ENCODE results near the gene GID8. TPM values are rescaled to one million over a fixed set of nuclear protein-coding genes. Genes with fewer than 3 reads are reported as not detected.

The GID8 gene
- total and polyA plus RNA-seq, 2 of the 13 experiments (the other 11 are each of a cell fraction or from before 2014, with no cell fraction given), result 39.6 to 59.8 TPM

GRCh38 chr20:62888910-62889309 lies 49.0 kb upstream of the GID8 start:
- no peak overlapping the region for H3K4me2 ChIP-seq (ENCODE audit: low read depth, low read length)
- no peak overlapping the region for H2AFZ ChIP-seq (ENCODE audit: low read length)
- H3K4me3 ChIP-seq (replicated peaks in 1 of 3; ENCODE audit: insufficient read depth in 1 of 3, low read depth in 2 of 3, low read length in 3 of 3), result no peak overlapping the region
- no peaks in the 10 kb centered on the region for H3K27me3 ChIP-seq (ENCODE audit: control insufficient read depth in 1 of 2, insufficient read depth in 2 of 2, low read length in 2 of 2)
- no peak overlapping the region for H3K27ac ChIP-seq (ENCODE audit: extremely low read length, insufficient read depth, low read length)
- no peak for DNase-seq (ENCODE audit: low spot score)
- ChIA-PET POLR2A (interaction anchor here (2.4 to 2.7 kb wide), 2 partner anchors 13 to 65 kb away, joined by 8 read pairs; no protein-coding TSS in a partner anchor), CTCF (ENCODE audit: low intra/inter-chr PET ratio, low total read pairs) (no interaction called here)
- FAIRE-seq, result no peak
- peaks cover 15% of the 10 kb centered on the region for H3K4me1 ChIP-seq (ENCODE audit: insufficient read depth, low read length)
- no peak for TF ChIP-seq CENPT (CRISPR knock-in tag; IDR thresholded peaks at IDR 0.05; ENCODE audit: low read depth)
- peak; percentile 80 for TF ChIP-seq AGO2 (optimal IDR thresholded peaks at IDR 0.05; ENCODE audit: low read depth, low read length)
- peak; percentile 63; the same call in 1 of the 2 replicates for TF ChIP-seq ZBTB33 (CRISPR knock-in tag; IDR thresholded peaks at IDR 0.05)
- TF ChIP-seq POLR2A (IDR thresholded peaks at IDR 0.05; ENCODE audit: insufficient read depth in 1 of 2, low read depth in 2 of 2, low read length in 2 of 2), result 0 out of 4 replicates have a peak, but pooled peaks of 1 of the 2 experiments have one; percentile 23
- TF ChIP-seq ZNF768 (CRISPR knock-in tag; IDR thresholded peaks at IDR 0.05), result peak; percentile 30; the same call in 1 of the 2 replicates
- intact Hi-C loops (cut with micrococcal nuclease; ENCODE audit: unreplicated experiment) (no loop called here), in situ Hi-C loops (cut with HindIII; ENCODE audit: extremely low pct_ligation_motif_present, low pct_unique_long_range_greater_than_20kb) (no loop called here)
- 97% methylated on average over 17 of the region's 17 CpGs for WGBS (ENCODE audit: low lambda C conversion rate)
- H3K9ac ChIP-seq (ENCODE audit: insufficient read depth, low read depth, low read length), result no peak overlapping the region
- no peaks in the 10 kb centered on the region for H4K20me1 ChIP-seq (ENCODE audit: insufficient read depth, low read length)
- peaks cover 48 to 69% of the 10 kb centered on the region in 2 experiments for H3K36me3 ChIP-seq (replicated peaks in 1 of 2; ENCODE audit: control insufficient read depth in 1 of 2, insufficient read depth in 2 of 2, low read length in 2 of 2)
- no TSS peak for BruUV-seq (replicated peaks)
- H3K79me2 ChIP-seq (ENCODE audit: insufficient read depth, low read length), result no peaks in the 10 kb centered on the region
- peak; percentile 3; the same call in 1 of the 3 replicates for ATAC-seq
- H3K9me3 ChIP-seq (ENCODE audit: low read length), result no peaks in the 10 kb centered on the region

DNA sequence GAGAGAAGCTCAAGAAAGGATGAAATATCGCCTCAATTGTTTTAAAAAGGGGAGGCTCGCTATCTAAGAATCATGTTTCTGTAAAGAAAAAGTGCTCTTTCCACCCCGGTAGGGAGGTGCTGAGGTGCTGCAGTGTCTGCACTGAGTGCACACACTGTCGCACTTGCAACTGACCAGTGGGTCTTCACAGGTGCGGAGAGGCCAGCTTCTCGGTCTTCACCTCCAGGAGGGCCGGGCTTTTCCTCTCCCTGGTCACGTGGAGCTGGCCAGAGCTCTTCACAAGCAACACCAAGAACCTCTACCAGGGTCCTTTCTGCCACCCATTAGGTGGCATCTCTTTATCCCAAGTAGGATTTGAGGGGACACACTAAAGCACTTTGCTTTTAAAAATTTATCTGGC lies 48.5 kb upstream of the GID8 start:
- DNase-seq (ENCODE audit: low spot score) (no peak), ATAC-seq (no peak), FAIRE-seq (no peak)
- 95% methylated on average over 8 of the region's 8 CpGs for WGBS (ENCODE audit: low lambda C conversion rate)
- Histone ChIP-seq H3K4me1 (ENCODE audit: insufficient read depth, low read length) (peaks cover 15% of the 10 kb centered on the region), H3K79me2 (ENCODE audit: insufficient read depth, low read length) (no peaks in the 10 kb centered on the region), H3K27me3 (ENCODE audit: control insufficient read depth in 1 of 2, insufficient read depth in 2 of 2, low read length in 2 of 2) (no peaks in the 10 kb centered on the region), H3K27ac (ENCODE audit: extremely low read length, insufficient read depth, low read length) (no peak overlapping the region), H3K9me3 (ENCODE audit: low read length) (no peaks in the 10 kb centered on the region), H3K4me2 (ENCODE audit: low read depth, low read length) (no peak overlapping the region), H3K4me3 (replicated peaks in 1 of 3; ENCODE audit: insufficient read depth in 1 of 3, low read depth in 2 of 3, low read length in 3 of 3) (no peak overlapping the region), H2AFZ (ENCODE audit: low read length) (no peak overlapping the region), H3K36me3 (replicated peaks in 1 of 2; ENCODE audit: control insufficient read depth in 1 of 2, insufficient read depth in 2 of 2, low read length in 2 of 2) (peaks cover 49 to 74% of the 10 kb centered on the region in 2 experiments), H4K20me1 (ENCODE audit: insufficient read depth, low read length) (no peaks in the 10 kb centered on the region), H3K9ac (ENCODE audit: insufficient read depth, low read depth, low read length) (no peak overlapping the region)
- ChIA-PET POLR2A (interaction anchor here (1.2 to 2.7 kb wide), 2 partner anchors 48 to 64 kb away, joined by 4 to 8 read pairs; partner anchors contain the start of gene GID8), CTCF (ENCODE audit: low intra/inter-chr PET ratio, low total read pairs) (no interaction called here)
- in situ Hi-C loops (cut with HindIII; ENCODE audit: extremely low pct_ligation_motif_present, low pct_unique_long_range_greater_than_20kb) (no loop called here), intact Hi-C loops (cut with micrococcal nuclease; ENCODE audit: unreplicated experiment) (no loop called here)
- BruUV-seq (replicated peaks), result no TSS peak
- no peak for TF ChIP-seq ZNF350 (CRISPR knock-in tag; IDR thresholded peaks at IDR 0.05; ENCODE audit: borderline replicate concordance, low read depth)
